Ovary (tissue), 9 donors: ENCODE results near the gene RTL1. TPM values are rescaled to one million over a fixed set of nuclear protein-coding genes. Genes with fewer than 3 reads are reported as not detected.

ENCODE experiments used
- DNase-seq, 5 donors: peaks; one replicate each; pipeline ENCODE4 v3.0.0-alpha.2; 2019 to 2020
- H3K27ac ChIP-seq, 2 donors: fragments of 200-600 bp; one replicate each; pipeline versions ENCODE4 v1.5.1 to v1.8.0; 2019 to 2022
- H3K27me3 ChIP-seq: fragments of 200-600 bp; one replicate; pipeline ENCODE4 v1.8.0; 2022
- H3K36me3 ChIP-seq: fragments of 200-600 bp; sonication (generic); one replicate; pipeline ENCODE4 v1.5.1; 2019
- H3K4me1 ChIP-seq: one replicate; pipeline ENCODE4 v1.8.1; 2013; ENCODE audit warnings: mild to moderate bottlenecking, moderate library complexity; ENCODE audit not compliant: insufficient read depth
- H3K4me3 ChIP-seq: fragments of 200-600 bp; sonication (generic); one replicate; pipeline ENCODE4 v1.5.1; 2017
- H3K9me3 ChIP-seq, 2 donors: fragments of 200-600 bp in 1 of 2; sonication (generic) in 1 of 2; one replicate each; pipeline versions ENCODE4 v1.5.1 to v1.8.1; 2013 to 2019; ENCODE audit warnings: mild to moderate bottlenecking in 1 of 2, moderate library complexity in 1 of 2
- EP300 ChIP-seq: sonication (generic); formaldehyde crosslinking; IDR thresholded peaks from one replicate; pipeline ENCODE4 v1.6.1; 2017; ENCODE audit warnings: antibody characterized with exemption
- POLR2A ChIP-seq: fragments of 450-650 bp; IDR thresholded peaks from one replicate; pipeline ENCODE4 v1.6.1; 2017; ENCODE audit warnings: antibody characterized with exemption, mild to moderate bottlenecking, moderate library complexity
- WGBS, 3 donors: extraction: QIAGEN DNeasy Blood & Tissue Kit in 1 of 3; methylation state at CpG; one replicate each; pipeline versions ENCODE4 v1.1.5 to v1.1.7; 2013 to 2017; 5-methylcytosine and 5-hydroxymethylcytosine counted together
- intact Hi-C, 4 donors: fragments of 100-400 bp; cut with DNase I; formaldehyde crosslinking; loops; one replicate each; pipeline versions ENCODE4 v1.11.0 to v1.15.1; 2022 to 2023
- polyA plus RNA-seq, 2 donors: library from polyadenylated mRNA; stranded (reverse); fragments of 200-250 nt in 1 of 2; fragments of 350-450 nt in 1 of 2; fragmentation: Illumina TruSeq in 1 of 2; extraction: RNeasy Lipid Tissue Mini Kit (QIAGEN cat#74804) in 1 of 2; gene quantifications; one replicate each; pipeline ENCODE4 v1.2.3, GENCODE V29; 2013 to 2014
- total RNA-seq, 7 donors: library from RNA; depleted of rRNA in 2 of 7; stranded (reverse); fragments of >200 nt in 2 of 7; fragmentation: NEBNext Ultra II Directional in 3 of 7; extraction: Animal tissue kit (Norgen Biotek cat#: 25700) in 3 of 7; gene quantifications; one replicate each; pipeline versions ENCODE4 v1.1.0 to v1.2.4, GENCODE V29; 2016 to 2023
- TF ChIP-seq, protein P1 (sequence below), 3 donors: fragments of 450-650 bp in 2 of 3; fragments of 200-600 bp in 1 of 3; IDR thresholded peaks; one replicate each; pipeline versions ENCODE4 v1.5.1 to v1.8.0; 2016 to 2022; ENCODE audit warnings: antibody characterized with exemption in 3 of 3, mild to moderate bottlenecking in 1 of 3
- donor health status: DM: no; HTN: no; CAD: no; lungs with moderate emphysema.
- donor health status: DM: no; HTN: no; CAD: no.
- donor health status: Bipolar disorder and iron deficiency.
- donor health status: DM: yes; HTN: yes; CAD: no.
- donor health status: DM: no; HTN: no; CAD: no.
- donor health status: DM: yes; HTN: yes; CAD: no.

RTL1 gene
- total and polyA plus RNA-seq, 9 donors = 0.06 to 1.3 (median 0.40) TPM; not detected in 2

DNA sequence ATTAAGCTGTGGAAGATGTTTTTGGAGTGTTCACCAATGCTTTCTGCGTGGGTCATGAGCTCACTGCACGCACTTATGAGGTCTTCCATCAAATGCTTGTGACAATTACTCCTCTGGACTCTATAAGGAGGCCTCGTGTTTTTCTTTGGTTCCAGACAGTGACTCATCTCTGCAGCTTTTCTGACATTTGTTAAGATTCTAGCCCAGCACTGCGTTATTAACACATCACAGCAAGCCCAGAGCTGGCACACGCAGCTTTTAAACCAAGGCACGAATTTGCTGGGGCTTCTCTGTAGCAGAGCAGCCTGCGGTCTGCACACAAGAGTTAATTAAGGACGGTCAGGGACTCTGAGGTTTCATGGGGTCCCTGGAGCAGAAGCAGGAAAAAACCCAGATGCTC lies 60.7 kb downstream of the RTL1 start:
- Histone ChIP-seq H3K36me3 (no peaks in the 10 kb centered on the region), H3K4me3 (no peak overlapping the region), H3K4me1 (no peaks in the 10 kb centered on the region), H3K27ac (peak overlapping the region in 1 of 2 donors; percentile 20), H3K27me3 (no peaks in the 10 kb centered on the region), H3K9me3 (no peaks in the 10 kb centered on the region)
- TF ChIP-seq, protein P1, sequence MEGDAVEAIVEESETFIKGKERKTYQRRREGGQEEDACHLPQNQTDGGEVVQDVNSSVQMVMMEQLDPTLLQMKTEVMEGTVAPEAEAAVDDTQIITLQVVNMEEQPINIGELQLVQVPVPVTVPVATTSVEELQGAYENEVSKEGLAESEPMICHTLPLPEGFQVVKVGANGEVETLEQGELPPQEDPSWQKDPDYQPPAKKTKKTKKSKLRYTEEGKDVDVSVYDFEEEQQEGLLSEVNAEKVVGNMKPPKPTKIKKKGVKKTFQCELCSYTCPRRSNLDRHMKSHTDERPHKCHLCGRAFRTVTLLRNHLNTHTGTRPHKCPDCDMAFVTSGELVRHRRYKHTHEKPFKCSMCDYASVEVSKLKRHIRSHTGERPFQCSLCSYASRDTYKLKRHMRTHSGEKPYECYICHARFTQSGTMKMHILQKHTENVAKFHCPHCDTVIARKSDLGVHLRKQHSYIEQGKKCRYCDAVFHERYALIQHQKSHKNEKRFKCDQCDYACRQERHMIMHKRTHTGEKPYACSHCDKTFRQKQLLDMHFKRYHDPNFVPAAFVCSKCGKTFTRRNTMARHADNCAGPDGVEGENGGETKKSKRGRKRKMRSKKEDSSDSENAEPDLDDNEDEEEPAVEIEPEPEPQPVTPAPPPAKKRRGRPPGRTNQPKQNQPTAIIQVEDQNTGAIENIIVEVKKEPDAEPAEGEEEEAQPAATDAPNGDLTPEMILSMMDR (IDR thresholded peaks at IDR 0.05) = no peak
- TF ChIP-seq POLR2A (no peak), EP300 (no peak)
- peak in 2 of 5 donors; percentile 21 to 38 for DNase-seq
- intact Hi-C loops = no loop called here
- whole genome bisulfite sequencing, 3 donors = 23 to 30% (median 30%) methylated on average over 8 of the region's 8 CpGs

DNA sequence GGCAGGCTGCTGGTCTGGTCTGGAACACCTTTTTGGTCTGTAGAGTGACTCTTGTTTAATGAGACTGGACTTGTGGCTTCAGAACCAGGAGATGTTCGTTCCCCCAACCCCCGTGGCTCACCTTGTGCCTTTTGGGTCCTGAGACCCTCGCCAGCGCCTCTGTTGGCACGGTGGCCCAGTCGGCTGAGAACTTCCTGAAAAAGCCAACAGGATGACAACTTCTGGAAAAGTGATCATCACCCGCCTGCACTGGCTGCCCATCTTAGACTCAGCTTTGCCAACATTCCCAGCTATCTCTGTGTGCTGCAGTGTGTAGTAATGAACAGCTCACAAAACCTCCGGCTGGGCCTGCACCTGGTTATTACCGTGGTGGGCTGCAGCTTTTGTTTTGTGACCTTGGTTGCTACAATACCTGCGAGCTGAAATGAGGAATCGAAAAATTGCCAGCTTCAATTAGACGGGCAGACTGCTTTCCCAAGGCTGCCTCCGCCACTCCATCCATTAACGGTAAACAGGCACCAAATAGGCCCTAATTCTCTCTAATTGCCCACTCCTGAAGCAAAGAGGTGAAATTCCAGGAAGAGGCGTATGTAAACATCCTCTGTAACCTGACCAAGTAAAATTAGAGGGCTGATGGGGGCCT lies 61.6 kb downstream of the RTL1 start:
- Histone ChIP-seq H3K36me3 (no peaks in the 10 kb centered on the region), H3K27me3 (no peaks in the 10 kb centered on the region), H3K9me3 (no peaks in the 10 kb centered on the region), H3K4me3 (no peak overlapping the region), H3K27ac (no peak overlapping the region), H3K4me1 (no peaks in the 10 kb centered on the region)
- WGBS, 3 donors = 80 to 85% (median 81%) methylated on average over 15 of the region's 15 CpGs
- peak in 2 of 5 donors; percentile 15 to 43 for DNase-seq
- TF ChIP-seq EP300 (no peak), POLR2A (no peak)
- TF ChIP-seq, protein P1 (IDR thresholded peaks at IDR 0.05) = no peak
- intact Hi-C loops = no loop called here

DNA sequence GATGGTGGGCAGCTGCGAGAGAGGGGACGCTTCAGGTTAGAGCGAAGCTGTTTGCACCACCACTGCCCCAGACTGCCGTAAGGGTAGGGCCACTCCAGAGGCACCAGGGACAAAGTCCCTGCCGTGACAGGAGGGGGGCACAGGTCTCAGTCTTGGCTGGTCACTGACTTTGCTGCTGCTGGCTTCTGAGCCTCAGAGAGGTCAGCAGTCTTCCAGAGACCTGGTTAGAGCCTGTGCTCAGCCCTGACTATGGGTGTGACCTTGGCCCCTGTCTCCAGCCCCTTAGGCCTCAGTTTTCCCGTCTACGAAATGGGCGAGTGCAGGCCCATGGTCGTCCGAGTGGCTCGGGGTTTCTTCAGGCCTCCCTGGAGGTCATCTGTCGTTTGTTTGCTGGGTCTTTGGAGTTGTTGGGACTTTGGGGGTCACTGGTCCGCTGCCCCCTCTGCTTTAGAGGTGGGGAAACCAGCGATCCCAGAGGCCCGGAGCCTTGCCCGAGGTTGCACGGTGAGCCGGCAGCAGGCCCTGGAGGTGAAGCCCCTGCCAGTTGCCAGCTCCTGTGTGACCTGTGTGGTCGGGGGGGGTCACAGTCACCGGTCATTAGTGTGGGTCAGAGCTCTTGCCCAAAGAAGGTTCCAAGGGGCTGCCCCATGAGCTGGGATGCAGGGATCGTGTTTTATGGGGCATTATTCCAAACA lies 62.3 kb downstream of the RTL1 start:
- Histone ChIP-seq H3K27me3 (no peaks in the 10 kb centered on the region), H3K9me3 (no peaks in the 10 kb centered on the region), H3K27ac (no peak overlapping the region), H3K4me3 (no peak overlapping the region), H3K36me3 (no peaks in the 10 kb centered on the region), H3K4me1 (no peaks in the 10 kb centered on the region)
- peak in 1 of 5 donors; percentile 45 for DNase-seq
- intact Hi-C loops = no loop called here
- 84 to 88% (median 85%) methylated on average over 21 of the region's 21 CpGs for WGBS, 3 donors
- TF ChIP-seq POLR2A (no peak), EP300 (no peak)
- TF ChIP-seq, protein P1 (IDR thresholded peaks at IDR 0.05) = no peak

DNA sequence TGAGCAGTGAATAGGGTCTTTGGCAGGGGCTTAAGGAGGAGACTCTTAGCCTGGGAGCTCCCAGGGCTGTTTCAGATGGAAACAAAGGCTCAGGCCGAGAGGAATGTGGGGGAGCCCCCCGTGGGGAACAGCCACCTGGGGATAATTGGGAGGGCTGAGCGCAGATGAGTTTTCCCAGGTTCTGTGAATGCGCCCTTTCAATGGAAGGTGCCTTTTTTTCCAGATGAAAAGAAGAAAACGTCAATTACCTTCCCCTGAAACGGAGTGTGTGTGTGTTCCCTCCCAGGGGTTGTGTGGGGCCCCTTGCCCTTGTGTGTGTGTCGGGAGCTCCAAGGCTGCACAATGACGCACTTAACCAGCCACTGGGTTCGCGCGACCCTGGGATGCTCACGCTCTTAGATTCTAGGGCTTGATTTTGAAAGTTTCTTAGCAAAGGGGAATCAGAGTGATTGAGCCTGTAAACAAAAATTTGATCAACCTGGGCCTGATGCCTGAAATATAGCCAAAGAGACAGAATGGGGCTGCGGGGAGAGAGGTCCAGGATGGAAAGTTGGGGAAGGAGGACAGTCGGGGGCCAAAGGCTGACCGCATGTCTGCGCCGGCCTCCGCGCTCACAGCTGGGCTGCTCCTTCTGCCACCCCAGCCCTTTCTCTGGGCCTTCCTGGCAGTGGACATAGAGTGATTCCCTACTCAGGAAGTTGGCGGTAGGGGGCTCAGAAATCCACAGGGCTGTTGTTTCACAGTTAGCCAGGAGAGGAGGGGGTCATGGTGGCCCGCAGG lies 63.0 kb downstream of the RTL1 start:
- Histone ChIP-seq H3K4me1 (no peaks in the 10 kb centered on the region), H3K27ac (no peak overlapping the region), H3K36me3 (no peaks in the 10 kb centered on the region), H3K4me3 (no peak overlapping the region), H3K9me3 (no peaks in the 10 kb centered on the region), H3K27me3 (no peaks in the 10 kb centered on the region)
- TF ChIP-seq POLR2A (no peak), EP300 (no peak)
- TF ChIP-seq, protein P1 (IDR thresholded peaks at IDR 0.05) = no peak
- peak in 1 of 5 donors; percentile 34 for DNase-seq
- WGBS, 3 donors = 89% methylated on average over 21 of the region's 21 CpGs
- intact Hi-C loops = no loop called here
